Measurements from ENCODE around the gene CFAP299. TPM values are rescaled to one million over a fixed set of nuclear protein-coding genes. Genes with fewer than 3 reads are reported as not detected.
"Not testable (repeated sequence)": the region's sequence is repeated elsewhere in the genome, so short reads cannot be mapped to it uniquely, and the experiment has no call there.

Gene CFAP299
- 0.23 and 3.3 TPM in 2 replicates for polyA plus RNA-seq (2011; rRNA removed)
- 2.8 and 4.2 TPM in 2 replicates for polyA minus RNA-seq (2011; rRNA and poly(A)+ RNA removed)

GRCh38 chr4:80335554-80336358, at the start of gene CFAP299:
Gene CFAP299, plus strand, starts transcription at chr4:80335730.
- POLR2A ChIA-PET: interaction anchor here (0.6 kb wide), 1 partner anchor 91 kb away, joined by 3 read pairs; no protein-coding TSS in a partner anchor
- CTCF ChIA-PET: interaction anchor here (0.6 to 5.8 kb wide), 13 partner anchors 10 to 646 kb away, joined by 3 to 51 read pairs (median 4); partner anchors contain the start of gene FGF5
- peak within 1 kb of the TSS; percentile 73 for H3K4me3 ChIP-seq (ENCODE audit: low read depth, low read length)
- peak; percentile 79 for TF ChIP-seq CTCF (IDR thresholded peaks at IDR 0.05; ENCODE audit: insufficient read depth, low read depth, low read length)
- H3K36me3 ChIP-seq (ENCODE audit: control insufficient read depth, insufficient read depth, low read length): no peaks in the 10 kb centered on the region
- H3K27me3 ChIP-seq (ENCODE audit: control insufficient read depth, insufficient read depth, low read length): no peaks in the 10 kb centered on the region
- peak; percentile 46 for DNase-seq (ENCODE audit: low read depth)

GRCh38 chr4:80286451-80286850, 49.1 kb upstream of the CFAP299 start:
- Histone ChIP-seq H3K4me3 (ENCODE audit: low read depth, low read length) (no peak overlapping the region), H3K27me3 (ENCODE audit: control insufficient read depth, insufficient read depth, low read length) (no peaks in the 10 kb centered on the region), H3K36me3 (ENCODE audit: control insufficient read depth, insufficient read depth, low read length) (no peaks in the 10 kb centered on the region; the same call in 1 of the 2 replicates)
- ChIA-PET POLR2A (no interaction called here), CTCF (interaction anchor here (3.2 kb wide), 1 partner anchor 11 kb away, joined by 10 read pairs; no protein-coding TSS in a partner anchor)
- DNase-seq (ENCODE audit: low read depth): no peak
- TF ChIP-seq CTCF (IDR thresholded peaks at IDR 0.05; ENCODE audit: insufficient read depth, low read depth, low read length): no peak

GRCh38 chr4:80290665-80291064, 44.9 kb upstream of the CFAP299 start:
- H3K36me3 ChIP-seq (ENCODE audit: control insufficient read depth, insufficient read depth, low read length); POLR2A ChIA-PET; H3K4me3 ChIP-seq (ENCODE audit: low read depth, low read length); CTCF ChIA-PET; DNase-seq (ENCODE audit: low read depth); H3K27me3 ChIP-seq (ENCODE audit: control insufficient read depth, insufficient read depth, low read length): not testable (repeated sequence)

GRCh38 chr4:80294206-80294605, 41.3 kb upstream of the CFAP299 start:
- POLR2A ChIA-PET: interaction anchor here (0.7 kb wide), 1 partner anchor 165 kb away, joined by 4 read pairs; no protein-coding TSS in a partner anchor
- Histone ChIP-seq H3K4me3 (ENCODE audit: low read depth, low read length) (no peak overlapping the region), H3K27me3 (ENCODE audit: control insufficient read depth, insufficient read depth, low read length) (no peaks in the 10 kb centered on the region), H3K36me3 (ENCODE audit: control insufficient read depth, insufficient read depth, low read length) (no peaks in the 10 kb centered on the region)
- DNase-seq (ENCODE audit: low read depth): no peak
- CTCF ChIA-PET: no interaction called here
- TF ChIP-seq CTCF (IDR thresholded peaks at IDR 0.05; ENCODE audit: insufficient read depth, low read depth, low read length): no peak

- Histone ChIP-seq H3K27me3 (ENCODE audit: control insufficient read depth, insufficient read depth, low read length) (no peaks in the 10 kb centered on the region), H3K4me3 (ENCODE audit: low read depth, low read length) (no peak overlapping the region), H3K36me3 (ENCODE audit: control insufficient read depth, insufficient read depth, low read length) (no peaks in the 10 kb centered on the region)
- ChIA-PET CTCF (no interaction called here), POLR2A (no interaction called here)
- DNase-seq (ENCODE audit: low read depth): no peak
- no peak for TF ChIP-seq CTCF (IDR thresholded peaks at IDR 0.05; ENCODE audit: insufficient read depth, low read depth, low read length)
These were observed 40.2 kb upstream of the CFAP299 start for GRCh38 chr4:80295336-80295735.

Measured in BJ (cell line).